ENCODE results near the gene MYO18A.

GRCh38 chr17:29124135-29124924 lies 55.9 kb downstream of the MYO18A start:
- TF ChIP-seq EZH2phosphoT487 (IDR thresholded peaks at IDR 0.05; ENCODE audit: insufficient read depth, low read depth) (no peak), EZH2 (IDR thresholded peaks at IDR 0.05; ENCODE audit: insufficient read depth, poor library complexity, severe bottlenecking) (no peak)
